Effector memory CD4-positive, alpha-beta T cell (primary cell): ENCODE measurements around the gene RNF138.

Experiments
- DNase-seq, 3 donors: peaks; one replicate each; pipeline ENCODE4 v3.0.0-alpha.2; 2020
- H3K27ac ChIP-seq: 2 replicates; pipeline ENCODE4 v1.7.0; 2013; ENCODE audit warnings: mild to moderate bottlenecking, low read length, moderate library complexity; ENCODE audit not compliant: insufficient read depth, poor library complexity, severe bottlenecking
- H3K27me3 ChIP-seq: replicated peaks from 2 replicates; pipeline ENCODE4 v1.7.0; 2013; ENCODE audit warnings: mild to moderate bottlenecking, low read length; ENCODE audit not compliant: insufficient read depth, control insufficient read depth, poor library complexity, severe bottlenecking
- H3K36me3 ChIP-seq: 2 replicates; pipeline ENCODE4 v1.7.0; 2013; ENCODE audit warnings: mild to moderate bottlenecking, low read length, moderate library complexity; ENCODE audit not compliant: control insufficient read depth, insufficient read depth
- H3K4me1 ChIP-seq: 2 replicates; pipeline ENCODE4 v1.7.0; 2013; ENCODE audit warnings: low read length, mild to moderate bottlenecking; ENCODE audit not compliant: control insufficient read depth, insufficient read depth, poor library complexity, severe bottlenecking
- H3K4me3 ChIP-seq: 2 replicates; pipeline ENCODE4 v1.7.0; 2013; ENCODE audit warnings: low read length, low read depth, mild to moderate bottlenecking; ENCODE audit not compliant: insufficient read depth, poor library complexity, severe bottlenecking
- H3K9me3 ChIP-seq: 2 replicates; pipeline ENCODE4 v1.7.0; 2013; ENCODE audit warnings: mild to moderate bottlenecking, low read length, moderate library complexity; ENCODE audit not compliant: control insufficient read depth
- total RNA-seq, 3 donors: gene quantifications; one replicate each; lab custom pipeline; 2026; lab: John Stamatoyannopoulos, UW

RNF138 gene, protein sequence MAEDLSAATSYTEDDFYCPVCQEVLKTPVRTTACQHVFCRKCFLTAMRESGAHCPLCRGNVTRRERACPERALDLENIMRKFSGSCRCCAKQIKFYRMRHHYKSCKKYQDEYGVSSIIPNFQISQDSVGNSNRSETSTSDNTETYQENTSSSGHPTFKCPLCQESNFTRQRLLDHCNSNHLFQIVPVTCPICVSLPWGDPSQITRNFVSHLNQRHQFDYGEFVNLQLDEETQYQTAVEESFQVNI
- total RNA-seq, result 62.0 to 185 (median 83.6) reads per million in 3 donors

DNA sequence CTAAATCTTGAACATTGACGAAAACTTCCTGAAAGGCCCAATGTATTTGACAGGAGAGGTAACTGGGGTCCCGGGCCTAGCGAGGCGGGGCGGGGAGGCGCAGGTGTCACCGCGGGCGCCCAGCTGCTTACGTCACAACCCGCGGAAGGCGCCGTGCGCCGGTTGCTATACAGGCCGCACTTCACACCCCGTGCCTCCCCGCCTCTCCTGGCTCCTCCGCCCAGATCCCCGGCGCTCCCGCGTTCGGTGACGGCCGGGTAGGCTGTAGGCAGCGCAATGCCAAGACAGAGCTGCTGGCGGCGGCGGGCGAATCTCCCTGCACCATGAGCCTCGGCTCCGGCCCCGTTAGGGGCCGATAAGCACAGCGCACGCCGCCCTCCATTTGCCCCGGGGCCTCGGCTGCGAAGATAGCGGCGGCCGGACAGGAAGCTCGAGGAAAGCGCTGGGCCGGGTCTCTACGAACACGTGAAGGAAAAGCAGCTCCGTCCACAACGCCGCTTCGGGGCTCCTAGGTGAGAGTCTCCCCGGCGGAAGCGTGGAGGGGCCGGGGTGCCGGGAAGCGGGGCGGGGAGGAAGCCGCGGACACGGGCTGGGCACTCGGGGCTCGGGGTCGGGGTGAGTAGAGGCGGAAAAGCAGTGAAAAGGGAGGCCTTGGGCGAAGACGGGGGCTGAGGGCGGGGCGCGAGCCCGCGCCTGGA is at the start of gene RNF138:
Gene RNF138, plus strand, starts transcription at position 151 of the 698 bp plus-strand sequence. CDS start 903 bp downstream, outside the sequence.
- peaks cover 23% of the 10 kb centered on the region for H3K4me1 ChIP-seq
- no peaks in the 10 kb centered on the region for H3K27me3 ChIP-seq
- no peaks in the 10 kb centered on the region for H3K36me3 ChIP-seq
- peak within 1 kb of the TSS; percentile 98 for H3K4me3 ChIP-seq
- DNase-seq, result peak; percentile 84 to 85 (median 84)
- H3K9me3 ChIP-seq, result no peaks in the 10 kb centered on the region
- peak within 1 kb of the TSS; percentile 95 for H3K27ac ChIP-seq

DNA sequence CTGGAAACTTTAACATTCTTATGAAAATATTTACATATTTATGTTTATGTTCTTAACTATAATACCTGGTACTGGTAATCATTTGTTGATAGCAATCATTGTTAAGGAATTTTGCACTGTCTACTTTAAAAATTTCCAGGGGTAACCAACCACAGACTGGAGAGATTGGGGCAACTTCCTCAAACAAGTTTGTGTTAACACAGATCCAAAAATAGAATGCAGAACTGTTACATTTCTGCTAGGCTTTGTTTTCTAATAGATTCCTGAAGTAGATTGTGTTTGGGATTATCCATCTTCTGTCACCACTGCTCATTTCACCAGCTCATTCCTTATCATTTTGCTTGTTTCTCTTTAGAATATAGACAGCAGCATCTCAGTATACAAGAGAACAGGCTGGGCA is 49.3 kb upstream of the RNF138 start:
- Histone ChIP-seq H3K27ac (no peak overlapping the region), H3K27me3 (no peaks in the 10 kb centered on the region), H3K9me3 (no peaks in the 10 kb centered on the region), H3K4me1 (peaks cover 26% of the 10 kb centered on the region), H3K4me3 (no peak overlapping the region), H3K36me3 (peaks cover 29% of the 10 kb centered on the region)
- no peak for DNase-seq

DNA sequence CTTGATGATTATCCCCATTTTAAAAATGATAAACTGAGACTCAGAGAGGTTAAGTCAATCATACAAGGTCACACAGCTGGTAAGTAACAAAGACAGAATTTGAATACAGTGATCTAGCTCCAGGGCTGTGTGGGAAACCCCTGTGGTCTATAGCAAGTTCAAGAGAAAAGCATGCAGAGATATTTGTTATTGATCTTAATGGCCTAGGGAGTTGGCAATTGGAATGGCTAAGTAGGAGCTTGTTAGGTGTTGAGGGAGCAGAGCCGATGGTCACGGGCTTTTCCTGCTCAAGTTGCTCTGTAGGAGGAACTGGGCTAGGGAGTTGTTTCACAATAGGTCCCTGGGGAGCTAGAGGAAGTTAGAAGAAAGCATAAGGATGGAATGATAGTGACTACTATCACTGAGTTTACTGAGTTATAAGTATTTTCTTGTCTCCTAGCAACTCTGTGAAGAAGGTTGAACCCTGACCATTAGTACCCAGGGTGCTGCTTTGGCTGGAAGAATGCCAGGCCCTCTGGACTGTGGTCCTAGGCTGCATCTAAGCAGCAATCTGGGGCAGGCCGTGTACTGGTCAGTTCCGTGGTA is 43.1 kb upstream of the RNF138 start:
- peaks cover 17% of the 10 kb centered on the region for H3K36me3 ChIP-seq
- H3K4me1 ChIP-seq, result peaks cover 22% of the 10 kb centered on the region
- H3K9me3 ChIP-seq, result no peaks in the 10 kb centered on the region
- H3K27ac ChIP-seq, result peak overlapping the region; percentile 59
- H3K27me3 ChIP-seq, result no peaks in the 10 kb centered on the region
- no peak for DNase-seq
- peak overlapping the region; percentile 13 for H3K4me3 ChIP-seq

DNA sequence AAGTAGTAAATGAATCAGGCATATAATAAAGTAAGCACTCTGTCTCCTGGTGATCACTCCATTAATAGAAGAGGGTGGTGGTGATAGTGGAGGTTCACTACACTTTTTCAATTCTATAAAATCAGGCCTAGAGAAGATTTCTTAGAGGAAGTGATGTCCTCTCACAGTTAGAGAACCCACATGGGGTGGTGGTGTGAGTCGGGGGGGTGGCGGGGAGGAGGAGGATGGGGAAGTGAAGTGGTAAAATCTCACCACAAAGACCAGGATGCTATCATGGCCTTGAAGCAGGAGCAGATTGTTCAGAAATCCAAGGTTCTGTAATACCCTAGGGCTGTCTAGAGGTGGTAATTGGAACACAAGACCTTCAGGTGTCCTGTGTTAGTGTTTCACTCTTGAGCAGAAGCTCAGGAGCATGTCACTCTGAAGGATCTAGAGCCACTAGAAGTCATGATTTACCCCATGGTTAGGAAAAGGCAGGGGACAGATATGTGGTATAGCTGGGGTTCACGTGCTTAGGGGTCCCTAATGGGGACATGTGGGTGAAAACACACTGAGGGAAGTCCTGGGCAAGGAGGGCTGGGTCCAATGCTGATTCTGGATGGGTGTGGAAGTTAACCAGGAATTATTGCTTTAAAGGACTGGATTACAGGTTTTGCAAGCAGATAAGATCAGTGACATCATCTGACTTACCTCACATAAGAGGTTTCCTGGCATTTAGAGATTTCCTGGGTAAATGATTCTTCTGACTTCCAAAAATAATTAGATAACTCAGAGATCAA is 42.1 kb upstream of the RNF138 start:
- Histone ChIP-seq H3K4me3 (peak overlapping the region; percentile 13), H3K36me3 (peaks cover 18% of the 10 kb centered on the region), H3K27ac (peak overlapping the region; percentile 59)

DNA sequence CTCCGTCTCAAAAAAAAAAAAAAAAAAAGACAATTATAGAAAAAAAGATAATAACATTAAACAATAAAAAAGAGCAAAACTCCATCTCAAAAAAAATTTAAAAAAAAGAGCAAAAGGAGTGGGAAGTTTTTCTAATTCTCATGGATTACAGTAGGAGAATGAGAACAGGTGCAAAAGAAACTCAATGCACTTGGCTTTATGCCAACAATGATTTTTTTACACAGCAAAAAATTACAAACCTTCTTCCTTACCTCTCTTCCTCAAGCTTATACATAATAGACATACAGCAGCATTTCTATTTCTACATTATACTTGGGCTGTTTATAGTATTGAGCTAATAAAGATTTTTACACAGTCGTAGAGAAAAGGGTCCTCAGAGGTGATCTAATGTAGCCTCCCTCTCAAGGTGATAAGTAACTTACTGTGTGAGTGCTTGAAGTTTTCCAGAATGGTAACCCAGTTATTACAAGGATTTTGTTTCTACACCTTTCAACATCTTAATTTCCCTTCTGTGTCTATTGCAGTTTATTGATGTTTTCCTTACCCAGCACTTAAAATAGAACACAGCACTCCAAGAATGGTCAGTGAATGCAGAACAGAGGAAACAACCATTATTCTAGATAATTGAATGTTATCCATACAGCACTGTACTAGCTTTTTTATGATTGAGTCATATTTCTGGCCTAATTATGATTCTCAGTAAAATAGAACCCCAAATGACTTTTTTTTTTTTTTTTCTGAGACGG is 34.9 kb upstream of the RNF138 start:
- Histone ChIP-seq H3K4me1 (no peaks in the 10 kb centered on the region), H3K27ac (no peak overlapping the region), H3K4me3 (no peak overlapping the region), H3K36me3 (peaks cover 15% of the 10 kb centered on the region), H3K27me3 (no peaks in the 10 kb centered on the region), H3K9me3 (no peaks in the 10 kb centered on the region)
- no peak for DNase-seq

More for the DNA sequence above, 42.1 kb upstream of the RNF138 start:
- Histone ChIP-seq H3K27me3 (no peaks in the 10 kb centered on the region), H3K4me1 (peaks cover 22% of the 10 kb centered on the region), H3K9me3 (no peaks in the 10 kb centered on the region)
- DNase-seq, result peak; percentile 12 to 38 (median 31)

DNA sequence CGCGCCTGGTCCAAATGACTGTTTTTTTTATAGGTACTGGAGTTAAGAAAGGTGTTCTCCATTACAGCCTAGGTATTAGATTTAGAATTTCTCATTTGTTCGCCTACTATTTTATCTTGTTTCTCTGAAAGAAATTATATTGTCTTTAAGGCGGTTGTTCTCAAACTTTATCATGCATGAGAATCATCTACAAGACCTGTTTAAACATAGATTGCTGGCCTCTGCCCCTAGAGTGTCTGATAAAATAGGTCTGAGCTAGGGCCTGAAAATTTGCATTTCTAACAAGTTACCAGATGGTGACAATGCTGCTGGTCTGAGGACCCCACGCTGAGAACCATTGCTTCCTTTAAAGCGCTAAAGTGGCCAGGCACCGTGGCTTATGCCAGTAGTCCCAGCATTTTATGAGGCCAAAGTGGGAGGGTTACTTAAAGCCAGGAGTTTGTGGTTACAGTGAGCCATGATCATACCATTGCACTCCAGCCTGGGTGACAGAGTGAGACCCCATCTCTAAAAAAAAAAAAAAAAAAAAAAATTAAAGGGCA is 34.0 kb upstream of the RNF138 start:
- DNase-seq, result no peak
- Histone ChIP-seq H3K27me3 (no peaks in the 10 kb centered on the region), H3K36me3 (peaks cover 12% of the 10 kb centered on the region), H3K4me3 (no peak overlapping the region), H3K27ac (no peak overlapping the region), H3K9me3 (no peaks in the 10 kb centered on the region), H3K4me1 (no peaks in the 10 kb centered on the region)

DNA sequence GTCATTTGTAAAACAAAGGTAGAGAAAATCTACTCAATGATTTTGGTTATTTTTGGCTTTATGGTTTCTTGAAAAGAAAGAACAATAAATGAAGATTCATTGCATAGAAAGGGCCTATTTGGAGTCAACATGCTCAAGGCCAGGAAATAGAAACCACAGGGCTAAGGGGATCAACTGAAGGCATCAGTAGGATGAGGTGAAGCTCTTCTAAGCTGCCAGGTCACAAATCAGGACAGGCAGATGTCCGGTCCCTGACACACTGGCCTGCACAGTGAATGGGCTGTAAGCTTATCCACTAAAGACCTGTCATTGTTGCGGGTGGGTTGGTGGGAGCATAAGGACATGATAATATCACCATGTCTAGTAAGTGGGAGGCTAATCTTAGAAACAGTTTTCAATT is 31.6 kb upstream of the RNF138 start:
- Histone ChIP-seq H3K4me3 (no peak overlapping the region), H3K27me3 (no peaks in the 10 kb centered on the region), H3K4me1 (no peaks in the 10 kb centered on the region), H3K36me3 (peaks cover 10% of the 10 kb centered on the region), H3K9me3 (no peaks in the 10 kb centered on the region), H3K27ac (no peak overlapping the region)
- no peak for DNase-seq

DNA sequence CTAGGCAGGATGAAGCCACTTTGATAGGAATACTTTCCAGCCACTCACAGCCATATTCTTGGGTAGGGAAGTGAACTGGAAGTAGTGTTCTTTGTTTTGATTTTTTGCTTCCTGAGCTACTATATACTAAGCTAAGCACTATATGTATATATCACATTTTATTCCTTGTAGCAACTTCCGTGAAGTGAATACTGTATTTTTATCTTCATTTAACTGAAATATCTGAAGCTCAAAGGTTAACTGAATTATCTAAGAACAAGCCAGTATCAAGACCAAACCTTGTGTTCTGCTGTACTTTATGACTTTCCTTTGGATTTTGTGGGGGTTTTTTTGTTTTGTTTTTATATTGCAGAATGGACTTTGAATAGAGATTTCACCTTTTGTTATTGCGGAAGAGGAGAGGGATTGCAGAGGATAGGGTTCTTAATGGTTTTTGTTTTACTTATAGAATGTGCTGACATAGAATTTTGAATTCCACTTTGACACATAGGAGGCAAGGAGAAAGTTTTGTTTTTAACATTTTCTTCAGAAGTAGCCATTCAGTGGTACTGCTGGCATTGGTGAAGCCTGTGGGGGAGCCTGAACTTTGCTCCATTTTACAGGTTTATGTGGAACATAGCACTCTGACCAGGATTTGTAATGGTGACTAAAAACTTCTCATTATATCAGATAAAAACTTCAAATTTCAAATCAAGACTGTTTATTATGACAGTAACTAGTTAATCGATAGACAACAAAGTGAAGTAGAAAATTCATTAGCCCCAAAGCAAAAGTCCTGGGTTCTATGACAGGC is 24.1 kb upstream of the RNF138 start:
- H3K4me1 ChIP-seq, result no peaks in the 10 kb centered on the region
- no peaks in the 10 kb centered on the region for H3K9me3 ChIP-seq
- no peaks in the 10 kb centered on the region for H3K27me3 ChIP-seq
- peaks cover 33% of the 10 kb centered on the region for H3K36me3 ChIP-seq
- DNase-seq, result no peak
- H3K27ac ChIP-seq, result no peak overlapping the region
- H3K4me3 ChIP-seq, result no peak overlapping the region
